Activated CD4-positive, alpha-beta T cell treated with anti-CD3 and anti-CD28 coated beads for 4 hours (primary cell): Measurements from ENCODE around the gene APBA2.
"Not testable (repeated sequence)": the region's sequence is repeated elsewhere in the genome, so short reads cannot be mapped to it uniquely, and the experiment has no call there.

Source experiments
- DNase-seq, 2 donors: peaks; one replicate each; pipeline ENCODE4 v3.0.0-alpha.2; 2020

Gene APBA2

GRCh38 chr15:28885630-28886430 is at the start of gene APBA2:
Gene APBA2 (plus strand): TSS chr15:28885974. CDS start chr15:29053885, 167,911 bp downstream.
- DNase-seq: peak; percentile 39 to 48

GRCh38 chr15:28840285-28840684 is 45.5 kb upstream of the APBA2 start:
- not testable (repeated sequence) for DNase-seq

- not testable (repeated sequence) for DNase-seq
Measured at GRCh38 chr15:28842210-28842609, 43.6 kb upstream of the APBA2 start.

- not testable (repeated sequence) for DNase-seq
Measured at GRCh38 chr15:28843520-28843919, 42.3 kb upstream of the APBA2 start.

- DNase-seq: not testable (repeated sequence)
Measured at GRCh38 chr15:28844147-28844546, 41.6 kb upstream of the APBA2 start.

GRCh38 chr15:28847247-28847646 is 38.5 kb upstream of the APBA2 start:
- DNase-seq: not testable (repeated sequence)

- not testable (repeated sequence) for DNase-seq
Measured at GRCh38 chr15:28847959-28848358, 37.8 kb upstream of the APBA2 start.

- not testable (repeated sequence) for DNase-seq
Measured at GRCh38 chr15:28848521-28848920, 37.3 kb upstream of the APBA2 start, which contains the start of gene GOLGA6L7. Gene GOLGA6L7 (minus strand): TSS chr15:28848644. CDS start chr15:28848549, 95 bp downstream.

- DNase-seq: not testable (repeated sequence)
Measured at GRCh38 chr15:28849271-28849670, 36.5 kb upstream of the APBA2 start.

GRCh38 chr15:28849766-28850165 is 36.0 kb upstream of the APBA2 start:
- DNase-seq: not testable (repeated sequence)

- not testable (repeated sequence) for DNase-seq
Measured at GRCh38 chr15:28853654-28854053, 32.1 kb upstream of the APBA2 start.

- not testable (repeated sequence) for DNase-seq
Measured at GRCh38 chr15:28854578-28854977, 31.2 kb upstream of the APBA2 start.

GRCh38 chr15:28861031-28861534 is 24.7 kb upstream of the APBA2 start:
- no peak for DNase-seq

GRCh38 chr15:28861589-28862293 is 24.0 kb upstream of the APBA2 start:
- not testable (repeated sequence) for DNase-seq

- no peak for DNase-seq
Measured at GRCh38 chr15:28868744-28869345, 16.9 kb upstream of the APBA2 start.

- no peak for DNase-seq
Measured at GRCh38 chr15:28871168-28871567, 14.6 kb upstream of the APBA2 start.

- no peak for DNase-seq
Measured at GRCh38 chr15:28873006-28873405, 12.8 kb upstream of the APBA2 start.

GRCh38 chr15:28873585-28874190 is 12.1 kb upstream of the APBA2 start:
- DNase-seq: peak in 1 of 2 donors; percentile 19

GRCh38 chr15:28875461-28876000 is 10.2 kb upstream of the APBA2 start:
- no peak for DNase-seq

- DNase-seq: no peak
Measured at GRCh38 chr15:28876131-28876844, 9.5 kb upstream of the APBA2 start.

- DNase-seq: no peak
Measured at GRCh38 chr15:28876845-28877185, 9.0 kb upstream of the APBA2 start.

- DNase-seq: no peak
Measured at GRCh38 chr15:28878209-28878608, 7.6 kb upstream of the APBA2 start.
